GM23248 (cell line): ENCODE measurements around the gene GRK2. TPM values are rescaled to one million over a fixed set of nuclear protein-coding genes. Genes with fewer than 3 reads are reported as not detected.

Experiments
- DNase-seq: peaks from one replicate; pipeline ENCODE4 v3.0.0-alpha.2; 2015
- H2AFZ ChIP-seq: fragments of 200-600 bp; sonication (generic); 2 replicates; pipeline ENCODE4 v1.6.1; 2016; ENCODE audit warnings: antibody characterized with exemption
- H3F3A ChIP-seq: fragments of 200-600 bp; sonication (generic); 2 replicates; pipeline ENCODE4 v1.6.1; 2016; ENCODE audit warnings: mild to moderate bottlenecking, antibody characterized with exemption, mixed run types; ENCODE audit not compliant: insufficient read depth
- H3K27ac ChIP-seq: fragments of 200-600 bp; sonication (generic); 2 replicates; pipeline ENCODE4 v1.5.1; 2016; ENCODE audit warnings: mild to moderate bottlenecking
- H3K27me3 ChIP-seq: fragments of 200-600 bp; sonication (generic); replicated peaks from 2 replicates; pipeline ENCODE4 v1.6.1; 2016; ENCODE audit warnings: mild to moderate bottlenecking; ENCODE audit not compliant: insufficient read depth
- H3K36me3 ChIP-seq: fragments of 200-600 bp; sonication (generic); 2 replicates; pipeline ENCODE4 v1.6.1; 2016; ENCODE audit warnings: low read depth, mild to moderate bottlenecking
- H3K4me1 ChIP-seq: fragments of 200-600 bp; sonication (generic); 2 replicates; pipeline ENCODE4 v1.6.1; 2016; ENCODE audit warnings: mild to moderate bottlenecking; ENCODE audit not compliant: insufficient read depth
- H3K4me2 ChIP-seq: fragments of 200-600 bp; sonication (generic); one replicate; pipeline ENCODE4 v1.6.1; 2016; ENCODE audit warnings: mild to moderate bottlenecking; ENCODE audit not compliant: unreplicated experiment
- H3K4me3 ChIP-seq: fragments of 200-600 bp; sonication (generic); 2 replicates; pipeline ENCODE4 v1.5.1; 2016; ENCODE audit warnings: mild to moderate bottlenecking
- H3K79me2 ChIP-seq: fragments of 200-600 bp; sonication (generic); 2 replicates; pipeline ENCODE4 v1.6.1; 2016; ENCODE audit warnings: mild to moderate bottlenecking; ENCODE audit not compliant: insufficient read depth
- H3K9ac ChIP-seq: fragments of 200-600 bp; sonication (generic); 2 replicates; pipeline ENCODE4 v1.6.1; 2016; ENCODE audit warnings: mild to moderate bottlenecking
- H3K9me2 ChIP-seq: fragments of 200-600 bp; sonication (generic); 2 replicates; pipeline ENCODE4 v1.6.1; 2016; ENCODE audit warnings: mixed run types, mild to moderate bottlenecking, moderate library complexity; ENCODE audit not compliant: insufficient read depth
- H3K9me3 ChIP-seq: fragments of 200-600 bp; sonication (generic); one replicate; pipeline ENCODE4 v1.6.1; 2017; ENCODE audit warnings: low read depth
- H4K20me1 ChIP-seq: fragments of 200-600 bp; sonication (generic); 2 replicates; pipeline ENCODE4 v1.6.0; 2016; ENCODE audit not compliant: insufficient read depth
- EZH2 ChIP-seq: fragments of 200-600 bp; sonication (generic); IDR thresholded peaks from 2 replicates; pipeline ENCODE4 v1.6.1; 2018; ENCODE audit warnings: antibody characterized with exemption, mild to moderate bottlenecking; ENCODE audit not compliant: insufficient read depth, poor library complexity, severe bottlenecking
- EZH2phosphoT487 ChIP-seq: fragments of 200-600 bp; sonication (generic); IDR thresholded peaks from 2 replicates; pipeline ENCODE4 v1.6.1; 2018; ENCODE audit warnings: antibody characterized with exemption, moderate library complexity, mild to moderate bottlenecking, low read depth; ENCODE audit not compliant: insufficient read depth
- WGBS, 2 experiments: methylation state at CpG; one replicate each; pipeline ENCODE4 v1.1.6; 2015 to 2017; ENCODE audit warnings: low lambda C conversion rate in 2 of 2, low coverage in 1 of 2; ENCODE audit errors: missing lambda C conversion rate in 2 of 2; 5-methylcytosine and 5-hydroxymethylcytosine counted together
- in situ Hi-C: fragments of 300-500 bp; cut with MboI; formaldehyde crosslinking; loops from 2 replicates; pipeline ENCODE4 v1.15.0; 2020
- polyA plus RNA-seq: library from polyadenylated mRNA; unstranded; fragments of >200 nt; fragmentation: Nextera tagmentation; extraction: Ambion mirVana; gene quantifications from 2 replicates; pipeline ENCODE4 v1.2.1, GENCODE V29; 2016
- total RNA-seq: library from RNA; depleted of rRNA; stranded (reverse); fragments of >200 nt; shearing (Covaris generic); gene quantifications from 2 replicates; pipeline ENCODE4 v1.2.3, GENCODE V29; 2014

Gene GRK2
- total and polyA plus RNA-seq, 2 experiments from 2014 or later = 7.8 to 43.0 TPM

DNA sequence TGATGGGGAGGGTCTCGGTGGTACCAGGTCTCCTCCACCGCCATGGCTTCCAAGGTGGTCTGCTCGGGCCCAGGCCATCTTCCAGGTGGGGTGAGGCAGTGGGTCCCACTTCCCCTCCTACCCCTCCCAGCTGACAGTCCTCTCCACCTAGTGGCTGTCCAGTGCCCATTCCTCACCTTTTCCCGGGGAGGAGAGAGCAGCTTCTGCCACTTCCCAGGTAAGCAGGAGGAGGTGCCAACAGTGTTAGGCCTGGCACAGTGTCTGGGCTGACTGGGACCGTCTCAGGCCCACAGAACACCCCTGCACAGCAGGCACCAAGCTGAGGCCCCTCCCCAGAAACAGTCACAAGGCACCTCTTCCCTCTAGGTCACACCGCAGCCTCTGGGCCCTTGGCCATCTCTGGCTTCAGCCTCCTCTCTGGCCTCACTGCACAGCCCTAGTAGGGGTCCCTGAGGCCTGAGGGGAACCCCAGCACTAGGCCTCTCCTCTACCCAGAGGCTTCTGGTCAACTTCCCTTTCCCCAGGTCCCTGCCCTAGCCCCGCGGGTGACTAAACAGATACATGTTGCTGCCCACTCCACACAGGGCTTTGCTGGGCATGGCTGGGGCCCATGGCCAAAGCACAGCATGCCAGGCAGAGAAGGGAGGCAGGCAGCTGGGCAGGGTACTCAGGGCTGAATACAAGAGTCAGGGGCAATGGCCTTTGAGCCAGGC, 20.5 kb downstream of the GRK2 start:
- in situ Hi-C loops = no loop called here
- 70 to 78% methylated on average over 8 of the region's 8 CpGs for WGBS, 2 experiments
- H3K4me3 ChIP-seq = no peak overlapping the region
- H4K20me1 ChIP-seq = no peaks in the 10 kb centered on the region
- H3K4me1 ChIP-seq = peaks cover 14% of the 10 kb centered on the region
- peak overlapping the region; percentile 92; the same call in 1 of the 2 replicates for H3K27ac ChIP-seq
- peaks cover 22% of the 10 kb centered on the region for H3K79me2 ChIP-seq
- TF ChIP-seq EZH2phosphoT487 (no peak), EZH2 (no peak)
- no peak overlapping the region for H2AFZ ChIP-seq
- no peaks in the 10 kb centered on the region for H3K27me3 ChIP-seq
- H3K9ac ChIP-seq = no peak overlapping the region
- no peak overlapping the region for H3K4me2 ChIP-seq
- no peaks in the 10 kb centered on the region for H3K9me3 ChIP-seq
- DNase-seq = no peak
- peaks cover 12% of the 10 kb centered on the region for H3F3A ChIP-seq
- H3K9me2 ChIP-seq = no peaks in the 10 kb centered on the region
- H3K36me3 ChIP-seq = no peaks in the 10 kb centered on the region; the same call in 1 of the 2 replicates

DNA sequence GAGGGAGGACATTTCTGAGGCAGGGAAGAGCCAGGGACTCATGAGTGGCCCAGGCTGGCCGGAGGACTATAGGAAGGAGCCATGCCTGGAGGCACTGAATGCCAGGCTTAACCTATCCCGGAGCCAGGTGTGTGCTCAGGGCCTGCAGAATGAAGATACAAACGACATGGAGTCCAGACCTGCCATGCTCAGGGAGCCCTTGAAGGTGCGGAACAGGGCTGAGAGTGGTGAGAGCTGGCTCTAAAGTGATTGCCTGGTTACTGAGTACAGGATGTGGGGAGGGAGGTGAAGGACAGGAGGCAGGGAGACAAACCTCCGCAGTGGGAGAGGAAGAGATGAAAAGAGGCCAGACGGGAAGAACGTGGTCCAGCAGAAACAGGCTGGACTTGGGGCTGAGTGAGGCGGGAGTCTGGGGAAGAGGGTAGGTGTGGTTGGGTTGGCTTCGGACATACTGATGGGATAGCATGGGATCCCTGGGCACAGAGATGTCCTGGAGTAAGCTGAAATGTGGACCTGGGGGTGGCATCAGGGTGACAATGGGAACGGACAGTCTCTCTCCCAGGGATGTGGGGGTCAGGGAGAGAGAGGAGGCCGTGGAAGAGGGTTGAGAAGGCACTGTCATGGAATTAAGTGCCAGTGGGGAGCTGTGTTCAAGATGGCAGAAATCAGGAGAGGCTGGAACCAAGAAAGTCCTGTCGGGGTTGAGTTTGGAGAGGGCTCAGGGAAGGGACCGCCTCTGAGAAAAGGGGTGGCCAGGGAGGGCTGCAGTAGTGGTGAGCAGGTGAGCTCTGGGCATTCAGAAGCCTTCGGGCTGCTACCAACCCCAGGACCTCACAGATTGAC, 21.3 kb downstream of the GRK2 start:
- TF ChIP-seq EZH2phosphoT487 (no peak), EZH2 (no peak)

DNA sequence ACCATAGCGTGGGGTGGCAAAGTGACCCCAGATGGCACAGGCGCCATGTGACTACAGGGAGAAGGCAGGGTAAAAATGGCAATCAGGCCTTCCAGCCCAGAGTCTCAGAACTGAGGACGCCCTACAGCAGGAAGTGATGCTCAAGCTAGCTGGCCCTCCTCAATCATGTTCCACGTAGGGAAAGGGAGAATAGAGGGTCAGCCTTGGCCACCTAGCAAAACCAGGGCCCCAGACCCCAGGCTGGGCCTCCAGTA, 21.9 kb downstream of the GRK2 start:
- TF ChIP-seq EZH2phosphoT487 = no peak
- TF ChIP-seq EZH2 = no peak
- no peaks in the 10 kb centered on the region for H3K9me3 ChIP-seq
- no peaks in the 10 kb centered on the region; the same call in 1 of the 2 replicates for H3K36me3 ChIP-seq

More for the DNA sequence above, 21.3 kb downstream of the GRK2 start:
- Histone ChIP-seq H3K36me3 (no peaks in the 10 kb centered on the region; the same call in 1 of the 2 replicates), H3K4me2 (peak overlapping the region; percentile 84), H3K9me2 (no peaks in the 10 kb centered on the region), H3K4me3 (peak overlapping the region; percentile 81), H4K20me1 (no peaks in the 10 kb centered on the region), H3K4me1 (peaks cover 17% of the 10 kb centered on the region), H3F3A (peaks cover 17% of the 10 kb centered on the region), H2AFZ (peak overlapping the region; percentile 76), H3K79me2 (peaks cover 22% of the 10 kb centered on the region), H3K9me3 (no peaks in the 10 kb centered on the region), H3K27me3 (no peaks in the 10 kb centered on the region), H3K27ac (peak overlapping the region; percentile 92), H3K9ac (peak overlapping the region; percentile 91)
- no peak for DNase-seq
- in situ Hi-C loops = no loop called here
- 81 to 85% methylated on average over 13 to 14 of the region's 14 CpGs for WGBS, 2 experiments

DNA sequence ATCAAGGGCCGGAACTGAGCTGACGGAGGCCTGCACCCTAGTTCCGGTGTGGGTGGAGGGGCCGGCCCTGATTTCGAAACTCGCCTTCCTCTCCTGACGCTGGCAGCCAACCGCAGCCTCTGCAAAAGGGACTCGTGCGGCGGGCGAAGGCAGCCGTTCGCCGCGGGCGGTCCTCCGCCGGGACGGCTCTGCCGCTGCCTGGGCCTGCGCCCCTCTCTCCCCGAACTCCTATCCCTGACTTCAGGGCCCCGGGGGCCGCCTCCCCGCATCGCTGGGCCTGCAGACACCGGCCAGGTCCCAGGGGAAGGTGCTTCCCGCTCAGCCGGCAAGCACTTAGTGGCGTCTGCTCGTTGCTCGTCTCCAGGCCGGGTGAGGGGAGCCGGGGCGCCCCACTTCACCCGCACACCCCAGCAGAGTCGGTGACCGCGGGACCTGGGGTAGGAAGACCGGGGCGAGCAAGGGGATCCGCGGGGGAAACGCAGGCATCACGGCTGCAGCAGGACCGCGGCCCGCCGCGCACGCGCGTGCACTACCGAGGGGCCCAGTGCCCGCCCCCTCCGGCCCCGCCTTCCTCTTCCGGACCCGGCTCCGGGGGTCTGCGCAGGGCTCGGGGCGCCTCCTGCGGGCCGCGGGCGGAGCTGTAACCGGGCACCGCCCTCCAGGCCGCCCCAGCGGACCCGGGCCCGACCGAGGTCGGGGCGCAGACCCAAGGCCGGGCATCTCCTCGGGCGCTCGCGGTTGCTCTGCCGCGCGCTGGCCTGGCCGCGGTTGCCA, 22.4 kb downstream of the GRK2 start:
- Histone ChIP-seq H3K9me2 (no peaks in the 10 kb centered on the region), H3K27ac (peak overlapping the region; percentile 92), H3K27me3 (no peaks in the 10 kb centered on the region), H3K9me3 (no peaks in the 10 kb centered on the region), H4K20me1 (no peaks in the 10 kb centered on the region; the same call in 1 of the 2 replicates), H3K4me2 (peak overlapping the region; percentile 84), H3K9ac (peak overlapping the region; percentile 91), H3K4me1 (peaks cover 28% of the 10 kb centered on the region), H2AFZ (peak overlapping the region; percentile 76), H3F3A (peaks cover 24% of the 10 kb centered on the region), H3K36me3 (no peaks in the 10 kb centered on the region; the same call in 1 of the 2 replicates), H3K4me3 (peak overlapping the region; percentile 81), H3K79me2 (peaks cover 22% of the 10 kb centered on the region)
- 0 to 1% methylated on average over 51 to 60 of the region's 87 CpGs for WGBS, 2 experiments
- in situ Hi-C loops = no loop called here
- no peak for TF ChIP-seq EZH2phosphoT487
- TF ChIP-seq EZH2 = no peak
- peak; percentile 96 for DNase-seq

More for the DNA sequence above, 21.9 kb downstream of the GRK2 start:
- Histone ChIP-seq H3K9ac (peak overlapping the region; percentile 91), H3K79me2 (peaks cover 22% of the 10 kb centered on the region), H3K4me3 (peak overlapping the region; percentile 81), H3K27me3 (no peaks in the 10 kb centered on the region), H3K27ac (peak overlapping the region; percentile 92), H2AFZ (peak overlapping the region; percentile 76), H3K4me1 (peaks cover 22% of the 10 kb centered on the region), H3K4me2 (peak overlapping the region; percentile 84), H3F3A (peaks cover 22% of the 10 kb centered on the region), H3K9me2 (no peaks in the 10 kb centered on the region), H4K20me1 (no peaks in the 10 kb centered on the region; the same call in 1 of the 2 replicates)
- 35 to 46% methylated on average over 4 of the region's 4 CpGs for WGBS, 2 experiments
- in situ Hi-C loops = no loop called here
- DNase-seq = no peak
